Left renal cortex interstitium (tissue), 4 donors: Measurements from ENCODE around the gene TBC1D22A. TPM values are rescaled to one million over a fixed set of nuclear protein-coding genes. Genes with fewer than 3 reads are reported as not detected.
"Not testable (repeated sequence)": the region's sequence is repeated elsewhere in the genome, so short reads cannot be mapped to it uniquely, and the experiment has no call there.

ENCODE experiments used
- DNase-seq, 4 donors: peaks; one replicate each; pipeline ENCODE4 v3.0.0-alpha.2; 2013; ENCODE audit warnings: low read depth in 4 of 4, low spot score in 2 of 4, missing footprints in 1 of 4
- polyA plus RNA-seq, 4 donors: library from polyadenylated mRNA; unstranded; fragments of 120-200 nt; gene quantifications; one replicate each; pipeline ENCODE4 v1.2.1, GENCODE V29; 2013; ENCODE audit not compliant: insufficient read length in 4 of 4

TBC1D22A gene
- polyA plus RNA-seq, 4 donors: 17.1 to 19.2 (median 18.4) TPM

- no peak for DNase-seq
Observed at GRCh38 chr22:46977656-46978343, 215.3 kb downstream of the TBC1D22A start.

DNA sequence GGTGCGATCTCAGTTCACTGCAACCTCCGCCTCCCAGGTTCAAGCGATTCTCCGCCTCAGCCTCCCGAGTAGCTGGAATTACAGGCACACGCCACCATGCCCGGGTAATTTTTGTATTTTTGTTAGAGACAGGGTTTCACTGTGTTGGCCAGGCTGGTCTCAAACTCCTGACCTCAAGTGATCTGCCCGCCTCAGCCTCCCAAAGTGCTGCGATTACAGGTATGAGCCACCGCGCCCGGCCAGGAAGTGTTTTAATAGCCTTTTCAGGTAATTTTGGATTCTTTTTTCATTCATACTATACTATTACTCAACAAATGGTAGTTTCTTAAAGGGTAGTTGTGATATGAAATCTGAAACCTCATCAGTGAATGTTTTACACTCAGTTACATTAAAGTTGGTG, 216.2 kb downstream of the TBC1D22A start:
- not testable (repeated sequence) for DNase-seq

DNA sequence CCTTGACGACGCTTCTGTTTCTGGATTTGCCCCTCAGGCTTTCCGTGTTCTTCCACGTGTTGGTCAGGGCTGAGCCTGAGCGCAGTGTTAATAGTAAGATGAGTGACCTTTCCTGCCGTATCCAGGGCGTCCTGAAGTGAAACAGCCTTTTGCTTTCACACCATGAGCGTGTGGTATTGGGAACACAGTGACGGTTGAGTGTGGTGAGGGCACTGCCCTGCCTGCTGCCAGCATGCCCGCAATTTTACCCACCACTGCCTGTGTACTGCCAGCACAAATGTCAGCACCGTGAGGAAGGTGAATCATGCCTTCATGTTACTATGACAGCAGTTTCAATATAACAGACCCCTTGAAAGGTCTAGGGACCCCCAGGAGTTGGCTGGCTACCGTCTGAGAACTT, 217.1 kb downstream of the TBC1D22A start:
- no peak for DNase-seq

DNA sequence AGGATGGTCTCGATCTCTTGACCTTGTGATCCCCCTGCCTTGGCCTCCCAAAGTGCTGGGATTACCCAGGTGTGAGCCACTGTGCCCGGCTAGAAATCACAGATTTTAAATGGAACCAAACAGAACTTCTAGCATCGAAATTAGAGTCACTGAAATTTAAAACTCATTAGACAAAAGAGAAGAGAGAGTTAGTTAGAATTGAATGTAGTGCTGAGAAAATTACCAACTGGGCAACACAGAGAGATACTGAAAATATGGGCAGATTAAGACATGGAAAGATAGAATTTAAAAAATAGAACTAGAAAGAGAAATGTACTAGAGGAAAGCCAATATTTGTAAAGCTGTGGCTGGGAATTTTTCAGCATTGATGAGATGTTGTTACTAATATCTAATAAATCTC, 217.9 kb downstream of the TBC1D22A start:
- DNase-seq: no peak

- no peak for DNase-seq
Observed at GRCh38 chr22:46982635-46983034, 220.2 kb downstream of the TBC1D22A start.

- DNase-seq: no peak
Observed at GRCh38 chr22:46983046-46983445, 220.6 kb downstream of the TBC1D22A start.

GRCh38 chr22:46984751-46985506, 222.5 kb downstream of the TBC1D22A start:
- DNase-seq: no peak

- DNase-seq: no peak
Observed at GRCh38 chr22:46985507-46985882, 223.0 kb downstream of the TBC1D22A start.

GRCh38 chr22:46986788-46987187, 224.3 kb downstream of the TBC1D22A start:
- no peak for DNase-seq

DNA sequence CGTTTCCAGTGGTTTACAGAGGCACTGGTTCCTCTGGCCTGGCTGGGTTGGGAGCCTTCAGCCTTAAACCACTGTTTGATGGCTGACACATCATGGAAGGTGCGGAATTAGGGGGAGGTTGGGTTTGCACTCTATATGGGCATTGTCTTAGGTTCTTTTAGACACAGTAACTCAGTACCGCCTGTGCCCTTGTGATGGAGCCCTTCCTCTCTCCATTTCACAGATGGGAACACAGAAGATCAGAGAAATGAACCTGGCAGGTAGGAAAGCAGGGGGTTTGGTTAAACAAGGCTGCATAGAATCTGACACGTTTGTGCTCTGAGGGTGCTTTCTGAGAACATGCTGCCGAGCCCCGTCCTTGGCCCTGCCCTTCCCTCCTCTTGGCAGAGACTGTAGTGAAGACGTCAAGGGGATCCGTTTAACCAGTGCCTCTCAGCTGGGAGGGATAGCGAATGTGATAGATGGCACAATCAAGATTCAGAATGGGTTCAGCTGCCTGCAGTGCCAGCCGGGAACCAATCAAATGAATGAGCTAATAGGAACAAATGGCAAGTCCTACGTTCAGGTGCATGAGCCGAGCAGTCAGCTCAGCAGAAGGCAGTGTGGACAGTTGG, 228.6 kb downstream of the TBC1D22A start:
- no peak for DNase-seq

DNA sequence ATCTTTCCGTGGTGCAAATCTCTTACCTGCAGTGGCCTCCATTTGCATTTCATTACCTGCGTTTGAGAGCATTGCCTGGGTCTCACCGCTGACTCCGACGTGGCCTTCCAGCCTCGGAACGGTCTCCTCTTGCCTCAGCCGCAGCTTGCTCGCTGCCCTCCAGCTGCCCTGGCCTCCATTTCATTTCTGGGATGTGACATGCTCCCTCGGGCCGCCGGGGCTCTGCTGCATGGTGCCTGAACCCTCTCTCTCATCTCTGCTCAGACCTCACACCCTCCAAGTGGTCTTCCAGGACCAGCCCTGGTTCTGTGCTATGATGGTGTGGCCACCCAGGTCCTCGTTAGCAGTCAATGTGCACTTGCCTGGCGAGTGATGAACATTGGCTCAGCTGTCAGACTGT, 229.2 kb downstream of the TBC1D22A start:
- no peak for DNase-seq

- DNase-seq: no peak
Observed at GRCh38 chr22:46992121-46992731, 229.8 kb downstream of the TBC1D22A start.

- no peak for DNase-seq
Observed at GRCh38 chr22:46993633-46994032, 231.2 kb downstream of the TBC1D22A start.

DNA sequence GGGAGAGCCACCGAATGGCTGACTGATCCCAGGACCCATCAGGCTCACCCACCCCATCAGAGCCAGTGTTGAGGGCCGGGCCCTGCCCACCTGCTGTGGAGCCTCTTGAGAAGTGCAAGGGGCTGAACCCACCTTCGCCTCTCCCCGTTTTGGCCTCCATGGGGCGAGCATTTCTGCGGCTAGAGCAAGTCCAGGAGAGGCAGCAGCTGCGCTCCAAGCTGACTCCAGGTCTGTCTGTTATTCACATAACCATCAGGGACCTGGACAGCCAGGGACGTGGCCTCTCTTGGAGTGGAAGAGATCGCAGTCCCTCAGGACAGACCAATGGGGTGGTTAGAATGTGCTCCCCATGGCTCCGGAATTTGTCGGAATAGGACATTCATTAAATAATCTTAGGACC, 231.8 kb downstream of the TBC1D22A start:
- no peak for DNase-seq

DNA sequence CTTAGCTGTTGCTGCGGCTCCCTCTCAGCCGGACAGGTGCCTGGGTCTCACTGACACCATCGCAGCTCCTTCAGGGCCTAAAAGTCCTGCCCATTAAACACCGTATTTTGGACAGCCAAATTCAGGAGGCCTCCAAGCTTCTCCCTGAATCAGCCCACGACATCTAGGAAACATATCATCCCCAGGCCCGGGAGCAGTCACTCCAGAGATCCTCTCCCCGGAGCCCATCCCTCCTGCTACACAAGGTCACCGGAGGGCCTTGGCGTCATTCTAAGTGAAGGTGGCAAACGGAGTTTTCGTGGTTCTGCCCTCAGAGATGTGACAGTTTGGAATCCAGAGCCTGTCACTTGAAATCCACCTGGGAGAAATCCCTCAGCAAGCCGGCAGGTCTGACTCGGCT, 232.5 kb downstream of the TBC1D22A start:
- DNase-seq: no peak

GRCh38 chr22:46995501-46996360, 233.3 kb downstream of the TBC1D22A start:
- no peak for DNase-seq

GRCh38 chr22:46996595-46997310, 234.3 kb downstream of the TBC1D22A start:
- no peak for DNase-seq

- no peak for DNase-seq
Observed at GRCh38 chr22:46997311-46997970, 235.0 kb downstream of the TBC1D22A start.

DNA sequence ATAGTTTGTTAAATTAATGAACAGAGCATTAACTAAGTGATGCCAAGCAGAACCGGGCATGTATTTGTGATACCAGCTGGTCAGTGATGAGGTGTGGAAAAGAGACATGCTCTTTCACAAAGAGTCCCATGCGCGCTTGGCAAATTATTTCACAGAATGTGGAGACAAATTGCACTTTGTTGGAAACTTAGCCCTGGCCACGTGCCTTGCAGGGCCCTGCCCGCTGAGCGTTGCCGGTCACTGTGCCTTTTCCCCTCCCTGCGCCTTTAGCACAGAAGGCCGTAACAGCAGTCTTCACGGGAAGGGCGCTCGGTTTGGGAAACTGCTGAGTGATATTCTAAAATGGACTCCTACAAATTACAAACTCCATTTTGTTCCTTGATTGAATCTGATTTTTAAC, 235.9 kb downstream of the TBC1D22A start:
- DNase-seq: no peak
